GM23338 (cell line): Measurements from ENCODE around the gene AKAP13. TPM values are rescaled to one million over a fixed set of nuclear protein-coding genes. Genes with fewer than 3 reads are reported as not detected.

Experiments
- ATAC-seq: fragments of 200-7000 bp; cut with Tn5 transposase; 3 replicates; pipeline ENCODE4 v1.9.1; 2020
- DNase-seq: peaks from one replicate; pipeline ENCODE4 v3.0.0-alpha.2; 2015; ENCODE audit warnings: low spot score
- H2AFZ ChIP-seq: fragments of 200-600 bp; sonication (generic); 2 replicates; pipeline ENCODE4 v1.8.0; 2016; ENCODE audit warnings: antibody characterized with exemption, mild to moderate bottlenecking, moderate library complexity
- H3F3A ChIP-seq: fragments of 200-600 bp; sonication (generic); replicated peaks from 2 replicates; pipeline ENCODE4 v1.8.0; 2017; ENCODE audit warnings: antibody characterized with exemption, mixed run types, low read depth
- H3K27ac ChIP-seq: fragments of 200-600 bp; sonication (generic); 2 replicates; pipeline ENCODE4 v1.6.1; 2016; ENCODE audit warnings: low read depth
- H3K27me3 ChIP-seq: fragments of 200-600 bp; sonication (generic); 2 replicates; pipeline ENCODE4 v1.8.0; 2016; ENCODE audit warnings: mild to moderate bottlenecking, mixed run types, moderate library complexity; ENCODE audit not compliant: insufficient read depth
- H3K36me3 ChIP-seq: fragments of 200-600 bp; sonication (generic); 2 replicates; pipeline ENCODE4 v1.8.0; 2016; ENCODE audit warnings: mild to moderate bottlenecking; ENCODE audit not compliant: insufficient read depth
- H3K4me1 ChIP-seq: fragments of 200-600 bp; sonication (generic); 2 replicates; pipeline ENCODE4 v1.8.0; 2016; ENCODE audit warnings: mild to moderate bottlenecking, moderate library complexity; ENCODE audit not compliant: insufficient read depth
- H3K4me2 ChIP-seq: fragments of 200-600 bp; sonication (generic); 2 replicates; pipeline ENCODE4 v1.7.1; 2017; ENCODE audit warnings: mixed run types
- H3K4me3 ChIP-seq: fragments of 200-600 bp; sonication (generic); 2 replicates; pipeline ENCODE4 v1.6.1; 2016; ENCODE audit warnings: mixed run types
- H3K79me2 ChIP-seq: fragments of 200-600 bp; sonication (generic); replicated peaks from 2 replicates; pipeline ENCODE4 v1.8.0; 2017; ENCODE audit warnings: mild to moderate bottlenecking; ENCODE audit not compliant: insufficient read depth
- H3K9me2 ChIP-seq: fragments of 200-600 bp; sonication (generic); 2 replicates; pipeline ENCODE4 v1.8.0; 2017; ENCODE audit not compliant: insufficient read depth
- H4K20me1 ChIP-seq: fragments of 200-600 bp; sonication (generic); replicated peaks from 2 replicates; pipeline ENCODE4 v1.8.0; 2017; ENCODE audit warnings: mild to moderate bottlenecking; ENCODE audit not compliant: insufficient read depth
- H3K27ac Mint-ChIP-seq: 2 replicates; pipeline ENCODE4 v1.8.0; 2020; ENCODE audit warnings: inconsistent platforms, mild to moderate bottlenecking, moderate library complexity, mixed read lengths
- H3K27me3 Mint-ChIP-seq: 3 replicates; pipeline ENCODE4 v1.8.0; 2022; ENCODE audit warnings: low read depth, mild to moderate bottlenecking, moderate library complexity, mixed read lengths, inconsistent platforms; ENCODE audit not compliant: insufficient read depth, poor library complexity
- H3K36me3 Mint-ChIP-seq: 3 replicates; pipeline ENCODE4 v1.8.0; 2021; ENCODE audit warnings: low read depth, mild to moderate bottlenecking, inconsistent platforms, moderate library complexity, mixed read lengths
- H3K4me1 Mint-ChIP-seq: 3 replicates; pipeline ENCODE4 v1.8.0; 2020; ENCODE audit warnings: mild to moderate bottlenecking, inconsistent platforms, mixed read lengths
- H3K4me3 Mint-ChIP-seq: 3 replicates; pipeline ENCODE4 v1.8.0; 2021; ENCODE audit warnings: moderate library complexity, mild to moderate bottlenecking, inconsistent platforms, mixed read lengths
- H3K9me3 Mint-ChIP-seq: 3 replicates; pipeline ENCODE4 v1.8.0; 2020; ENCODE audit warnings: moderate library complexity, mild to moderate bottlenecking, inconsistent platforms, mixed read lengths
- EZH2 ChIP-seq: fragments of 200-600 bp; sonication (generic); IDR thresholded peaks from one replicate; pipeline ENCODE4 v1.8.0; 2017; ENCODE audit warnings: antibody characterized with exemption, mild to moderate bottlenecking, low read depth; ENCODE audit not compliant: unreplicated experiment
- JUNB ChIP-seq: IDR thresholded peaks from one replicate; pipeline ENCODE4 v1.6.1; 2016; ENCODE audit warnings: antibody characterized with exemption; ENCODE audit not compliant: unreplicated experiment
- NANOG ChIP-seq: IDR thresholded peaks from 2 replicates; pipeline ENCODE4 v1.6.1; 2016; ENCODE audit warnings: antibody characterized with exemption, borderline replicate concordance
- POLR2AphosphoS5 ChIP-seq: IDR thresholded peaks from 2 replicates; pipeline ENCODE4 v1.6.1; 2016; ENCODE audit warnings: antibody characterized with exemption, low read depth
- REST ChIP-seq: IDR thresholded peaks from one replicate; pipeline ENCODE4 v1.6.1; 2018; ENCODE audit warnings: antibody characterized with exemption; ENCODE audit not compliant: unreplicated experiment
- STAT1 ChIP-seq: IDR thresholded peaks from one replicate; pipeline ENCODE4 v1.6.1; 2016; ENCODE audit warnings: antibody characterized with exemption; ENCODE audit not compliant: unreplicated experiment
- ZNF114 ChIP-seq: fragments of 250-450 bp; sonication (Bioruptor Pico); IDR thresholded peaks from 2 replicates; pipeline ENCODE4 v1.5.0; 2020; ENCODE audit warnings: mild to moderate bottlenecking, moderate library complexity
- ZNF331 ChIP-seq: fragments of 250-450 bp; sonication (Bioruptor Pico); IDR thresholded peaks from 2 replicates; pipeline ENCODE4 v1.5.0; 2020; ENCODE audit warnings: low read depth, mild to moderate bottlenecking, moderate library complexity
- polyA plus RNA-seq: library from polyadenylated mRNA; unstranded; fragments of >200 nt; fragmentation: Nextera tagmentation; extraction: Ambion mirVana; gene quantifications from 2 replicates; pipeline ENCODE4 v1.2.1, GENCODE V29; 2016
- total RNA-seq: library from RNA; depleted of rRNA; stranded (reverse); fragments of >200 nt; shearing (Covaris generic); gene quantifications from 2 replicates; pipeline ENCODE4 v1.2.3, GENCODE V29; 2014
- TF ChIP-seq, protein P1 (sequence below): fragments of 250-450 bp; sonication (Bioruptor Pico); IDR thresholded peaks from 2 replicates; pipeline ENCODE4 v1.5.0; 2020; ENCODE audit warnings: mild to moderate bottlenecking, moderate library complexity
- TF ChIP-seq, protein P2 (sequence below), 2 experiments: fragments of 200-600 bp in 1 of 2; sonication (generic) in 1 of 2; conservative IDR thresholded peaks; 2 replicates each; pipeline versions ENCODE4 v1.5.1 to v1.6.1; 2016 to 2017; ENCODE audit warnings: antibody characterized with exemption in 2 of 2, low read depth in 2 of 2, mild to moderate bottlenecking in 2 of 2, moderate library complexity in 1 of 2
- TF ChIP-seq, protein P3 (sequence below): IDR thresholded peaks from 2 replicates; pipeline ENCODE4 v1.6.1; 2016; ENCODE audit warnings: antibody characterized with exemption

The AKAP13 gene
- total and polyA plus RNA-seq, 2 experiments from 2014 or later = 46.2 to 60.7 TPM

DNA sequence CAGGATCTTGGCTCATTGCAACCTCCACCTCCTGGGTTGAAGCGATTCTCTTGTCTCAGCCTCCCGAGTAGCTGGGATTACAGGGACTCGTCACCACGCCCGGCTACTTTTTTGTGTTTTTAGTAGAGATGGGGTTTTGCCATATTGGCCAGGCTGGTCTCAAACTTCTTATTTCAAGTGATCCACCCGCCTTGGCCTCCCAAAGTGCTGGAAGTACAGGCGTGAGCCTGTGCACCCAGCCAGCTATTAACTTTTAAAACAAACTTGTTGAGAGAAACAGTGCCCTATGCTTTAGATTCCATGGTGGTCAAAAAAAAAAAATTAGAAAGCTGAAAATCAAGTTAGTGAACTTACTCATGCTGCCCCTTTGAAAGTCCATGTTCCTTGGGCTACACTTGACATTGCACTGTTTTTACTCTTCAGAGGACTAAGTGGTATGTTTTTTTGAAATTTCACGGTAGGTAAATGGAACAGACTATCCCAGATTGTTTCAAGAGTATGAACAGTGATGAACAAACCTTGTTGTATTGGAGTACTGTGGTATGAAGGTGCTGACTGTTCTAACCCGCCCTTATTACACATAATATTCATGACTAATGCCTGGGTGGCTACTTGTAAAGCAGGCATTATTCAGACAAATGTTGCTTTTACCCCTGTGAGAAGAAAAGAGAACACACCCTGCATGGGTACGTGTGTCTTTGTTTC lies 207.5 kb downstream of the AKAP13 start (continued):
- TF ChIP-seq REST (no peak), STAT1 (no peak), EZH2 (no peak)

GRCh38 chr15:85588677-85589076 lies 208.3 kb downstream of the AKAP13 start:
- Histone ChIP-seq H3K4me1 (peaks cover 13% of the 10 kb centered on the region; the same call in 1 of the 2 replicates), H3K79me2 (peaks cover 13% of the 10 kb centered on the region), H4K20me1 (no peaks in the 10 kb centered on the region; the same call in 1 of the 2 replicates), H3K27me3 (no peaks in the 10 kb centered on the region), H2AFZ (no peak overlapping the region), H3K9me2 (no peaks in the 10 kb centered on the region), H3K27ac (no peak overlapping the region), H3K4me3 (no peak overlapping the region), H3K36me3 (no peaks in the 10 kb centered on the region), H3K4me2 (no peak overlapping the region), H3F3A (no peaks in the 10 kb centered on the region)
- TF ChIP-seq, protein P1, sequence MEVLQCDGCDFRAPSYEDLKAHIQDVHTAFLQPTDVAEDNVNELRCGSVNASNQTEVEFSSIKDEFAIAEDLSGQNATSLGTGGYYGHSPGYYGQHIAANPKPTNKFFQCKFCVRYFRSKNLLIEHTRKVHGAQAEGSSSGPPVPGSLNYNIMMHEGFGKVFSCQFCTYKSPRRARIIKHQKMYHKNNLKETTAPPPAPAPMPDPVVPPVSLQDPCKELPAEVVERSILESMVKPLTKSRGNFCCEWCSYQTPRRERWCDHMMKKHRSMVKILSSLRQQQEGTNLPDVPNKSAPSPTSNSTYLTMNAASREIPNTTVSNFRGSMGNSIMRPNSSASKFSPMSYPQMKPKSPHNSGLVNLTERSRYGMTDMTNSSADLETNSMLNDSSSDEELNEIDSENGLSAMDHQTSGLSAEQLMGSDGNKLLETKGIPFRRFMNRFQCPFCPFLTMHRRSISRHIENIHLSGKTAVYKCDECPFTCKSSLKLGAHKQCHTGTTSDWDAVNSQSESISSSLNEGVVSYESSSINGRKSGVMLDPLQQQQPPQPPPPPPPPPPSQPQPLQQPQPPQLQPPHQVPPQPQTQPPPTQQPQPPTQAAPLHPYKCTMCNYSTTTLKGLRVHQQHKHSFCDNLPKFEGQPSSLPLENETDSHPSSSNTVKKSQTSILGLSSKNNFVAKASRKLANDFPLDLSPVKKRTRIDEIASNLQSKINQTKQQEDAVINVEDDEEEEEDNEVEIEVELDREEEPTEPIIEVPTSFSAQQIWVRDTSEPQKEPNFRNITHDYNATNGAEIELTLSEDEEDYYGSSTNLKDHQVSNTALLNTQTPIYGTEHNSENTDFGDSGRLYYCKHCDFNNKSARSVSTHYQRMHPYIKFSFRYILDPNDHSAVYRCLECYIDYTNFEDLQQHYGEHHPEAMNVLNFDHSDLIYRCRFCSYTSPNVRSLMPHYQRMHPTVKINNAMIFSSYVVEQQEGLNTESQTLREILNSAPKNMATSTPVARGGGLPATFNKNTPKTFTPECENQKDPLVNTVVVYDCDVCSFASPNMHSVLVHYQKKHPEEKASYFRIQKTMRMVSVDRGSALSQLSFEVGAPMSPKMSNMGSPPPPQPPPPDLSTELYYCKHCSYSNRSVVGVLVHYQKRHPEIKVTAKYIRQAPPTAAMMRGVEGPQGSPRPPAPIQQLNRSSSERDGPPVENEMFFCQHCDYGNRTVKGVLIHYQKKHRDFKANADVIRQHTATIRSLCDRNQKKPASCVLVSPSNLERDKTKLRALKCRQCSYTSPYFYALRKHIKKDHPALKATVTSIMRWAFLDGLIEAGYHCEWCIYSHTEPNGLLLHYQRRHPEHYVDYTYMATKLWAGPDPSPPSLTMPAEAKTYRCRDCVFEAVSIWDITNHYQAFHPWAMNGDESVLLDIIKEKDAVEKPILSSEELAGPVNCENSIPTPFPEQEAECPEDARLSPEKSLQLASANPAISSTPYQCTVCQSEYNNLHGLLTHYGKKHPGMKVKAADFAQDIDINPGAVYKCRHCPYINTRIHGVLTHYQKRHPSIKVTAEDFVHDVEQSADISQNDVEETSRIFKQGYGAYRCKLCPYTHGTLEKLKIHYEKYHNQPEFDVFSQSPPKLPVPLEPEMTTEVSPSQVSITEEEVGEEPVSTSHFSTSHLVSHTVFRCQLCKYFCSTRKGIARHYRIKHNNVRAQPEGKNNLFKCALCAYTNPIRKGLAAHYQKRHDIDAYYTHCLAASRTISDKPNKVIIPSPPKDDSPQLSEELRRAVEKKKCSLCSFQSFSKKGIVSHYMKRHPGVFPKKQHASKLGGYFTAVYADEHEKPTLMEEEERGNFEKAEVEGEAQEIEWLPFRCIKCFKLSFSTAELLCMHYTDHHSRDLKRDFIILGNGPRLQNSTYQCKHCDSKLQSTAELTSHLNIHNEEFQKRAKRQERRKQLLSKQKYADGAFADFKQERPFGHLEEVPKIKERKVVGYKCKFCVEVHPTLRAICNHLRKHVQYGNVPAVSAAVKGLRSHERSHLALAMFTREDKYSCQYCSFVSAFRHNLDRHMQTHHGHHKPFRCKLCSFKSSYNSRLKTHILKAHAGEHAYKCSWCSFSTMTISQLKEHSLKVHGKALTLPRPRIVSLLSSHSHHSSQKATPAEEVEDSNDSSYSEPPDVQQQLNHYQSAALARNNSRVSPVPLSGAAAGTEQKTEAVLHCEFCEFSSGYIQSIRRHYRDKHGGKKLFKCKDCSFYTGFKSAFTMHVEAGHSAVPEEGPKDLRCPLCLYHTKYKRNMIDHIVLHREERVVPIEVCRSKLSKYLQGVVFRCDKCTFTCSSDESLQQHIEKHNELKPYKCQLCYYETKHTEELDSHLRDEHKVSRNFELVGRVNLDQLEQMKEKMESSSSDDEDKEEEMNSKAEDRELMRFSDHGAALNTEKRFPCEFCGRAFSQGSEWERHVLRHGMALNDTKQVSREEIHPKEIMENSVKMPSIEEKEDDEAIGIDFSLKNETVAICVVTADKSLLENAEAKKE (CRISPR knock-in tag) = no peak
- TF ChIP-seq ZNF114 (CRISPR knock-in tag) (no peak), POLR2AphosphoS5 (no peak), NANOG (no peak), ZNF331 (no peak), STAT1 (no peak), JUNB (no peak)
- TF ChIP-seq, protein P2, sequence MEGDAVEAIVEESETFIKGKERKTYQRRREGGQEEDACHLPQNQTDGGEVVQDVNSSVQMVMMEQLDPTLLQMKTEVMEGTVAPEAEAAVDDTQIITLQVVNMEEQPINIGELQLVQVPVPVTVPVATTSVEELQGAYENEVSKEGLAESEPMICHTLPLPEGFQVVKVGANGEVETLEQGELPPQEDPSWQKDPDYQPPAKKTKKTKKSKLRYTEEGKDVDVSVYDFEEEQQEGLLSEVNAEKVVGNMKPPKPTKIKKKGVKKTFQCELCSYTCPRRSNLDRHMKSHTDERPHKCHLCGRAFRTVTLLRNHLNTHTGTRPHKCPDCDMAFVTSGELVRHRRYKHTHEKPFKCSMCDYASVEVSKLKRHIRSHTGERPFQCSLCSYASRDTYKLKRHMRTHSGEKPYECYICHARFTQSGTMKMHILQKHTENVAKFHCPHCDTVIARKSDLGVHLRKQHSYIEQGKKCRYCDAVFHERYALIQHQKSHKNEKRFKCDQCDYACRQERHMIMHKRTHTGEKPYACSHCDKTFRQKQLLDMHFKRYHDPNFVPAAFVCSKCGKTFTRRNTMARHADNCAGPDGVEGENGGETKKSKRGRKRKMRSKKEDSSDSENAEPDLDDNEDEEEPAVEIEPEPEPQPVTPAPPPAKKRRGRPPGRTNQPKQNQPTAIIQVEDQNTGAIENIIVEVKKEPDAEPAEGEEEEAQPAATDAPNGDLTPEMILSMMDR (conservative IDR thresholded peaks at IDR 0.05; ENCODE audit: low read depth in 2 of 2) = no peak
- TF ChIP-seq, protein P3, sequence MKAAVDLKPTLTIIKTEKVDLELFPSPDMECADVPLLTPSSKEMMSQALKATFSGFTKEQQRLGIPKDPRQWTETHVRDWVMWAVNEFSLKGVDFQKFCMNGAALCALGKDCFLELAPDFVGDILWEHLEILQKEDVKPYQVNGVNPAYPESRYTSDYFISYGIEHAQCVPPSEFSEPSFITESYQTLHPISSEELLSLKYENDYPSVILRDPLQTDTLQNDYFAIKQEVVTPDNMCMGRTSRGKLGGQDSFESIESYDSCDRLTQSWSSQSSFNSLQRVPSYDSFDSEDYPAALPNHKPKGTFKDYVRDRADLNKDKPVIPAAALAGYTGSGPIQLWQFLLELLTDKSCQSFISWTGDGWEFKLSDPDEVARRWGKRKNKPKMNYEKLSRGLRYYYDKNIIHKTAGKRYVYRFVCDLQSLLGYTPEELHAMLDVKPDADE = no peak
- Mint-ChIP-seq H3K9me3 (no peaks in the 10 kb centered on the region), H3K27me3 (no peaks in the 10 kb centered on the region), H3K4me1 (peaks cover 13% of the 10 kb centered on the region; the same call in 2 of the 3 replicates), H3K27ac (peak overlapping the region; percentile 54; the same call in 1 of the 2 replicates), H3K36me3 (peaks cover 5% of the 10 kb centered on the region; the same call in 1 of the 3 replicates), H3K4me3 (no peak overlapping the region)
- DNase-seq = no peak
- no peak for ATAC-seq
